D721Med (cell line): Measurements from ENCODE around the gene PROS1.
A peak's percentile ranks its signal among the peaks of the same experiment; 100 is the strongest.

Experiments
- DNase-seq: peaks from one replicate; pipeline ENCODE4 v3.0.0; 2011; ENCODE audit warnings: low spot score; ENCODE audit not compliant: insufficient read length
- FAIRE-seq: peaks from 2 replicates; lab custom pipeline; 2011; peaks lifted over from hg19 to GRCh38; lab: Jason Lieb, UNC
- CTCF ChIP-seq: IDR thresholded peaks from 2 replicates; pipeline ENCODE4 v1.5.1; 2012; ENCODE audit warnings: mild to moderate bottlenecking, control low read depth; ENCODE audit not compliant: insufficient read depth; ENCODE audit errors: missing control alignments

PROS1 gene

GRCh38 chr3:93989241-93989640 lies 15.5 kb upstream of the PROS1 start:
- FAIRE-seq (no peak), DNase-seq (no peak)
- no peak for TF ChIP-seq CTCF

DNA sequence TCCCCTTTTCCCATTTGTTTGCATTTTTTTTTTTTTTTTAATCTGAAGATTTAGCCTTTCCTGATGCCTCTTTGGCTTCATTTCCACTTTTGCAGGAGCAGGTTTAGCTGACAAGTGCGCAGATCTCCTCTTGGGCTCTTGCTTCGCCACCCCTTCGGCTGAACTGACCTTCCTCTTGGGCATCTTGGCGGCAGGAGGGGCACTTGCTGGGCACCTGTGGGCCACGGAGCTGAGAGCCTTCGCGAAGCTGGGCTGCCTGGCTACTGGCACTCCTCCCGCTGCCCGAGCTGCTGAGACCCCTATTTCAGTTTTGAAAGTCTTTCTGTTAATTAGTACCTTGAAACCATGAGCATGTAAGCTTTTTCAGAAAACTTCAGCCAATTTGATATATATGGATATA lies 15.1 kb upstream of the PROS1 start:
- DNase-seq: no peak
- FAIRE-seq: no peak

GRCh38 chr3:93988283-93988682 lies 14.6 kb upstream of the PROS1 start:
- no peak for DNase-seq
- FAIRE-seq: no peak

More for the DNA sequence above, 15.1 kb upstream of the PROS1 start:
- TF ChIP-seq CTCF: no peak

DNA sequence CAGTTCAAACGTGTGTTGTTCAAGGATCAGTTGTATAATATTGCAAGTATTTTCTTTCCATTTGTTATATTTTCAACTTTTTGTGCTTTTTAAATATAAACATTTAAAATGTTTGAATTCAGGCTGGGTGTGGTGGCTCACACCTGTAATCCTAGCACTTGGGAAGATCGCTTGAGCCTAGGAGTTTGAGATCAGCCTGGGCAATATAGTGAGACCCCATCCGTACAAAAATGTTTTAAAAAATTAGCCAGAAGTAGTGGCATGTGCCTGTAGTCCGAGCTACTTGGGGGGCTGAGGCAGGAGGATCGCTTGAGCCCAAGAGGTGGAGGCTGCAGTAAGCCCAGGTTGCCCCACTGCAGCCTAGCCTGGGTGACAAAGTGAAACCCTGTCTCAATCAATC lies 10.9 kb upstream of the PROS1 start:
- no peak for TF ChIP-seq CTCF
- DNase-seq: no peak
- no peak for FAIRE-seq

More at GRCh38 chr3:93988283-93988682, 14.6 kb upstream of the PROS1 start:
- no peak for TF ChIP-seq CTCF

- TF ChIP-seq CTCF: no peak
- DNase-seq (no peak), FAIRE-seq (no peak)
These were observed 9.7 kb upstream of the PROS1 start for GRCh38 chr3:93983408-93983807.

GRCh38 chr3:93981649-93982048 lies 8.0 kb upstream of the PROS1 start:
- TF ChIP-seq CTCF: no peak
- no peak for DNase-seq
- no peak for FAIRE-seq

GRCh38 chr3:93979850-93980676 lies 6.4 kb upstream of the PROS1 start, which contains the start of gene ARL13B:
ARL13B (plus strand) TSS chr3:93980155; CDS start chr3:93980424, 269 bp downstream.
- DNase-seq (peak; percentile 46), FAIRE-seq (no peak)
- no peak for TF ChIP-seq CTCF
